GM12874 (cell line): ENCODE measurements around the gene NLRP14.

ENCODE experiments used
- TF ChIP-seq, protein P1 (sequence below): IDR thresholded peaks from 2 replicates; pipeline ENCODE4 v1.5.1; 2011; ENCODE audit warnings: low read depth, mild to moderate bottlenecking, control low read depth, low read length, moderate library complexity; ENCODE audit not compliant: insufficient read depth

Gene NLRP14

DNA sequence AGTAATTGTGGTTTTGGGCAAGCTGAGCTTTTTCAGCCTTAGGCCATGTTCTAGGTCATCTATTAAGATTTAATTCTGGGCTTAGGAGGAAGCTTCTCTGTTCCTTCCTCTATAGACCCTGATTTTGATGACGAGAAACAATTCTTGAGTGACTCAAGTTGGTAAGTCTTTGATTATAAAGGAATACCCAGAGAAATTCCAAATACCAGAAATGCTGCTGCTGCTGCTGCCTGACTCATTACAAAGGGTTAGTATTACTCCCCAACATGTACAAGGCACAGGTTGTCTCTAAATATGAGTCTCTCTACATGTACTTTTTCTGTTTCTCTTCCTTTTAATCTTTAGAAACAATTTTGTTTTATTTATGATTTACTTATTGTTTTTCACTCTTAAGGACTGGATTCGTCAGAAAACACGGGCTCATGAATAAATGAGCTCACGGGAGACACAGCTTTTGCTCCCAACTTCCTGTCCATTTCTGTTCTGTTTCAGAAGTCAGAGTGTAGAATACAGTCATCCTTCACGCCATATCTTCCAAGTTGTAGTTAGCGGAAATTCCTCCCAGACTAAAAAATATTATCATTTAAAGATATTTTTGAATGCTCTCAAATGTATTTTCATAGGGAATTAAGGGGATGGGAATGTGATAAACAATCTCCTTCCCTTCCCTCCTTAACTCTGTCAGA lies 36.7 kb downstream of the NLRP14 start:
- TF ChIP-seq, protein P1, sequence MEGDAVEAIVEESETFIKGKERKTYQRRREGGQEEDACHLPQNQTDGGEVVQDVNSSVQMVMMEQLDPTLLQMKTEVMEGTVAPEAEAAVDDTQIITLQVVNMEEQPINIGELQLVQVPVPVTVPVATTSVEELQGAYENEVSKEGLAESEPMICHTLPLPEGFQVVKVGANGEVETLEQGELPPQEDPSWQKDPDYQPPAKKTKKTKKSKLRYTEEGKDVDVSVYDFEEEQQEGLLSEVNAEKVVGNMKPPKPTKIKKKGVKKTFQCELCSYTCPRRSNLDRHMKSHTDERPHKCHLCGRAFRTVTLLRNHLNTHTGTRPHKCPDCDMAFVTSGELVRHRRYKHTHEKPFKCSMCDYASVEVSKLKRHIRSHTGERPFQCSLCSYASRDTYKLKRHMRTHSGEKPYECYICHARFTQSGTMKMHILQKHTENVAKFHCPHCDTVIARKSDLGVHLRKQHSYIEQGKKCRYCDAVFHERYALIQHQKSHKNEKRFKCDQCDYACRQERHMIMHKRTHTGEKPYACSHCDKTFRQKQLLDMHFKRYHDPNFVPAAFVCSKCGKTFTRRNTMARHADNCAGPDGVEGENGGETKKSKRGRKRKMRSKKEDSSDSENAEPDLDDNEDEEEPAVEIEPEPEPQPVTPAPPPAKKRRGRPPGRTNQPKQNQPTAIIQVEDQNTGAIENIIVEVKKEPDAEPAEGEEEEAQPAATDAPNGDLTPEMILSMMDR: no peak

GRCh38 chr11:7057641-7058040 lies 37.4 kb downstream of the NLRP14 start:
- TF ChIP-seq, protein P1: no peak

DNA sequence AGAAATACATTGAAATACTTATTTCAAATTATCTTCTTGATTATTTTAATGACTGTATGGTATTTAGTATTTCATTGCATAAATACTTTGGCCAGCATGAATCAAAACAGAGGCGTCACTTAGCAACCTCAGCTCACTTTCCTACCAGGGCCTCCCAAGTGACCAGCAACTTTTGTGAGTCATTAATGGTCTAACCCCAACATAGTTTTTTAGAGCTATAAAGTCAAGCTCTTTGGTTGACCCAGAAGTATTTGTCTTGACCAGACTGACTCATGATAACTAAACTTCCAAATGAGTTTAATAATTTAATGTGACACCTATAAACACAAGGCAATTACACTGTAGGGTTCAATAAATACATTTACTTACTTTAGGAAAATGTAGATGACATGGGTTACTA lies 40.6 kb downstream of the NLRP14 start:
- TF ChIP-seq, protein P1: no peak

GRCh38 chr11:7062534-7062933 lies 42.3 kb downstream of the NLRP14 start:
- TF ChIP-seq, protein P1: no peak

DNA sequence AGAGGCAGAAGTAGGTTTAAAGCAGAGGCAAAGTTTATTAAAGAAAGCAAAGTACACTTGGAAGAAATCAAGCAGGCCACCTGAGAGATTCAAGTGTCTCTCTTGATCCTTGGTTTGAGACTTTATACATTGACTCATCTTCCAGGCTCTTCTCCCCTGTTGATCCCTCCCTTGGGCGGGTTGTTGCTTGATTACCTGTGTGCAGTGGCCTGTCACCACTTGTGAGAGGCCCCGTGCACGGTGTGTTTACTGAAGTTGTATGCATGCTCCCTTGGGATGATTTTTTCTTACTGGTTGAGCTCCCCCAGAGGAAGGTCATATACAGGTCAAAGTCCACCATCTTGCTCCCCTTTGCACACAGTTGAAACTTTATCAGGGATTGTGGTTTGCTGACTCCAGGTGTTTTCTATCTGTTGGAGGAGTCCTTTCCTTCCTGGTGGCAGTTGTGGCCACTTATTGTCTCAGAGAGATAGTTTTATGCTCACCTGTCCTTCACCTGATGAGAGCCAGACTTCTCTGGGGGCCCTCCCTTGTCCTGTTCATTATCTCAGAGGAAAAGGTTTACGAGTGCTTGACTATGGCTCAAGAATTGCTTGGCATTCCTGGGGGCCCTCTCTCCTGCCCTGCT lies 52.2 kb downstream of the NLRP14 start:
- TF ChIP-seq, protein P1: no peak

- TF ChIP-seq, protein P1: no peak
These were observed 56.8 kb downstream of the NLRP14 start for GRCh38 chr11:7077101-7077500.

DNA sequence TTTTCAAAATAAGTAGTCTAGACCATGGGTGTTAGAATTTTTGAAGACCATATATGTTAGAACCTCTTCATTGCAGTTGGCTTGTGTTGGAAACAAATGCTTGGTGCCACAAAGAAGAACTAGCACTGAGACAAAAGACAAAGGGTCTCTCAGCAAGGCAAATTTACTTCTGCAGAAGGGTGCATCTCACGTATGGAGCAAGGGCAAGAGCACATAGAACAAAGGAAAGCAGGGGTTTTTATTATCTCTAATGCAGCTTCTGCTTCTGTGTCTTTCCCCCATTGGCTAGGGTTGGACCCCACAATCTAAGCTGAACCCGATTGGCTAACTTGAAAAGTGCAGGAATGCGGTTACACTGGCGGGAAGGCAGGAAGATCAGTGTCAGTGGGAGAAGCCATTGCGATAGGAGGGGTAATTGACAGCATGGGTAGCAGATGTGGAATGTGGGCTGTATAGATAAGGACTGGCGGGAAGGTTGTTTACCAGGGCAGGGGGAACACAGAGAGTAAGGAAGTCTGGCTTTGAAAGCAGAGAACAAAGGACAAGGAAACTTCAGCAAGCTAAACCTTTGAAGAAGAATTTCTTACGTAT lies 59.4 kb downstream of the NLRP14 start:
- TF ChIP-seq, protein P1: no peak
